Esophagus muscularis mucosa (tissue), 4 donors: ENCODE data around the gene CDX1. TPM values are rescaled to one million over a fixed set of nuclear protein-coding genes. Genes with fewer than 3 reads are reported as not detected.
A peak's percentile ranks its signal among the peaks of the same experiment; 100 is the strongest.

Source experiments
- DNase-seq: peaks from one replicate; pipeline ENCODE4 v3.0.0-alpha.2; 2017; ENCODE audit errors: extremely low spot score
- H3K27ac ChIP-seq, 4 donors: fragments of 200-600 bp; sonication (generic); replicated peaks in 1 of 4; 1 replicate in 3 of 4; 2 replicates in 1 of 4; pipeline ENCODE4 v1.5.1; 2016 to 2019; ENCODE audit warnings: mild to moderate bottlenecking in 1 of 4
- H3K27me3 ChIP-seq, 4 donors: fragments of 200-600 bp; sonication (generic); one replicate each; pipeline versions ENCODE4 v1.5.1 to v1.6.0; 2016 to 2019
- H3K36me3 ChIP-seq, 4 donors: fragments of 200-600 bp; sonication (generic); one replicate each; pipeline ENCODE4 v1.5.1; 2016 to 2019
- H3K4me1 ChIP-seq, 4 donors: fragments of 200-600 bp; sonication (generic); one replicate each; pipeline ENCODE4 v1.5.1; 2016 to 2019
- H3K4me3 ChIP-seq, 4 donors: fragments of 200-600 bp; sonication (generic); 1 replicate in 2 of 4; 2 replicates in 2 of 4; pipeline ENCODE4 v1.5.1; 2016 to 2019; ENCODE audit warnings: mild to moderate bottlenecking in 4 of 4, moderate library complexity in 1 of 4
- H3K9me3 ChIP-seq, 4 donors: fragments of 200-600 bp; sonication (generic); 1 replicate in 3 of 4; 2 replicates in 1 of 4; pipeline ENCODE4 v1.5.1; 2016 to 2019
- EP300 ChIP-seq: sonication (generic); formaldehyde crosslinking; IDR thresholded peaks from one replicate; pipeline ENCODE4 v1.6.1; 2017; ENCODE audit warnings: antibody characterized with exemption
- POLR2A ChIP-seq: fragments of 450-650 bp; IDR thresholded peaks from one replicate; pipeline ENCODE4 v1.6.1; 2017; ENCODE audit warnings: antibody characterized with exemption, moderate library complexity, mild to moderate bottlenecking, low read depth
- POLR2AphosphoS5 ChIP-seq, 2 donors: sonication (generic); formaldehyde crosslinking; IDR thresholded peaks; one replicate each; pipeline ENCODE4 v1.6.1; 2017; ENCODE audit warnings: antibody characterized with exemption in 2 of 2
- WGBS: methylation state at CpG from one replicate; pipeline ENCODE4 v1.1.5; 2018; 5-methylcytosine and 5-hydroxymethylcytosine counted together
- intact Hi-C: fragments of 100-400 bp; cut with DNase I; formaldehyde crosslinking; loops from one replicate; pipeline ENCODE4 v1.15.1; 2023
- total RNA-seq, 4 donors: library from RNA; depleted of rRNA; stranded (reverse); fragments of >200 nt; gene quantifications; one replicate each; pipeline versions ENCODE4 v1.1.0 to v1.2.1, GENCODE V29; 2016
- TF ChIP-seq, protein P1 (sequence below), 3 experiments: fragments of 200-600 bp in 2 of 3; fragments of 450-650 bp in 1 of 3; sonication (generic) in 2 of 3; IDR thresholded peaks; one replicate each; pipeline ENCODE4 v1.5.1; 2017 to 2019; ENCODE audit warnings: antibody characterized with exemption in 3 of 3, mild to moderate bottlenecking in 2 of 3, moderate library complexity in 1 of 3

The CDX1 gene
- total RNA-seq, 4 donors from 2014 or later: 0.23 TPM; not detected in 3

- H3K9me3 ChIP-seq: no peaks in the 10 kb centered on the region
- TF ChIP-seq EP300 (no peak), POLR2AphosphoS5 (IDR thresholded peaks at IDR 0.05) (peak in 1 of 2 donors; percentile 71)
- TF ChIP-seq, protein P1, sequence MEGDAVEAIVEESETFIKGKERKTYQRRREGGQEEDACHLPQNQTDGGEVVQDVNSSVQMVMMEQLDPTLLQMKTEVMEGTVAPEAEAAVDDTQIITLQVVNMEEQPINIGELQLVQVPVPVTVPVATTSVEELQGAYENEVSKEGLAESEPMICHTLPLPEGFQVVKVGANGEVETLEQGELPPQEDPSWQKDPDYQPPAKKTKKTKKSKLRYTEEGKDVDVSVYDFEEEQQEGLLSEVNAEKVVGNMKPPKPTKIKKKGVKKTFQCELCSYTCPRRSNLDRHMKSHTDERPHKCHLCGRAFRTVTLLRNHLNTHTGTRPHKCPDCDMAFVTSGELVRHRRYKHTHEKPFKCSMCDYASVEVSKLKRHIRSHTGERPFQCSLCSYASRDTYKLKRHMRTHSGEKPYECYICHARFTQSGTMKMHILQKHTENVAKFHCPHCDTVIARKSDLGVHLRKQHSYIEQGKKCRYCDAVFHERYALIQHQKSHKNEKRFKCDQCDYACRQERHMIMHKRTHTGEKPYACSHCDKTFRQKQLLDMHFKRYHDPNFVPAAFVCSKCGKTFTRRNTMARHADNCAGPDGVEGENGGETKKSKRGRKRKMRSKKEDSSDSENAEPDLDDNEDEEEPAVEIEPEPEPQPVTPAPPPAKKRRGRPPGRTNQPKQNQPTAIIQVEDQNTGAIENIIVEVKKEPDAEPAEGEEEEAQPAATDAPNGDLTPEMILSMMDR (IDR thresholded peaks at IDR 0.05): peak in 1 of 3 experiments; percentile 13
- H3K36me3 ChIP-seq: peaks cover 0 to 12% (median 2%) of the 10 kb centered on the region in 4 donors
- peak overlapping the region; percentile 60 to 67 (median 62) for H3K4me3 ChIP-seq
- 41% methylated on average over 9 of the region's 9 CpGs for WGBS
- no peak for DNase-seq
- peak overlapping the region; percentile 85 to 90 (median 88) for H3K27ac ChIP-seq
- H3K4me1 ChIP-seq: peaks cover 19 to 96% (median 94%) of the 10 kb centered on the region in 4 donors
- no peaks in the 10 kb centered on the region for H3K27me3 ChIP-seq
- intact Hi-C loops: no loop called here
These were observed 12.5 kb upstream of the CDX1 start for GRCh38 chr5:150153957-150154617.

GRCh38 chr5:150154618-150155128, 11.9 kb upstream of the CDX1 start:
- WGBS: 26% methylated on average over 5 of the region's 7 CpGs
- Histone ChIP-seq H3K27ac (peak overlapping the region; percentile 85 to 90 (median 88)), H3K27me3 (no peaks in the 10 kb centered on the region), H3K9me3 (no peaks in the 10 kb centered on the region), H3K4me1 (peaks cover 19 to 93% (median 92%) of the 10 kb centered on the region in 4 donors), H3K36me3 (peaks cover 0 to 12% (median 2%) of the 10 kb centered on the region in 4 donors), H3K4me3 (peak overlapping the region; percentile 60 to 67 (median 62))
- no peak for DNase-seq
- intact Hi-C loops: no loop called here
- TF ChIP-seq, protein P1 (IDR thresholded peaks at IDR 0.05): no peak
- TF ChIP-seq POLR2AphosphoS5 (IDR thresholded peaks at IDR 0.05) (no peak), POLR2A (no peak)

- WGBS: 4% methylated on average over 6 of the region's 17 CpGs
- Histone ChIP-seq H3K27ac (peak within 1 kb of the TSS; percentile 85 to 90 (median 88)), H3K36me3 (peaks cover 0 to 12% (median 2%) of the 10 kb centered on the region in 4 donors), H3K27me3 (no peaks in the 10 kb centered on the region), H3K9me3 (no peaks in the 10 kb centered on the region), H3K4me1 (peaks cover 24 to 93% (median 87%) of the 10 kb centered on the region in 4 donors), H3K4me3 (peak within 1 kb of the TSS; percentile 60 to 67 (median 62))
- intact Hi-C loops: no loop called here
- DNase-seq: peak; percentile 97
- TF ChIP-seq POLR2A: peak; percentile 24
- no peak for TF ChIP-seq EP300
- TF ChIP-seq POLR2AphosphoS5 (IDR thresholded peaks at IDR 0.05): peak; percentile 81 to 93
These were observed 11.1 kb upstream of the CDX1 start, which contains the start of gene PDGFRB for GRCh38 chr5:150155258-150156026. TSS of gene PDGFRB (minus strand) at chr5:150155845. CDS start at chr5:150137047, 18,798 bp downstream.

DNA sequence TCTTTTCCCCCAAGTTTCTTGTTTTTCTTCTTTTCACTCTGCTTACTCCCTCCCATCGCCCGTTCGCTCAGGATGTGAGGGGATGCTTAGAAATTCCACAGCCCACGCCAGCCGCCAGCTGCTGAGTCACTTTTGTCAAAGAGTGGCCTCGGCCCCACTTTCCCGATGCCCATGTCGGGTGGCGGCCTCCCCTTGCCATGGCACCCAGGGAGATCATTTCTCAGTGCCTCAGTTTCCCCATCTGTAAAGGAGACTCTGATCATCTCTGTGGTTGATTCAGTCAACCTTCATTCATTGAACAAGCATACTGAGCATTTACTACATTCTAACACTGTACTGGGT, 10.6 kb upstream of the CDX1 start:
- TF ChIP-seq POLR2AphosphoS5 (IDR thresholded peaks at IDR 0.05) (no peak), EP300 (no peak), POLR2A (no peak)
- TF ChIP-seq, protein P1 (IDR thresholded peaks at IDR 0.05): no peak
- 2% methylated on average over 9 of the region's 9 CpGs for WGBS
- no peak for DNase-seq
- Histone ChIP-seq H3K4me3 (peak overlapping the region; percentile 60 to 67 (median 62)), H3K36me3 (peaks cover 0 to 12% (median 2%) of the 10 kb centered on the region in 4 donors), H3K4me1 (peaks cover 24 to 88% (median 81%) of the 10 kb centered on the region in 4 donors), H3K27me3 (no peaks in the 10 kb centered on the region), H3K9me3 (no peaks in the 10 kb centered on the region), H3K27ac (peak overlapping the region; percentile 85 to 90 (median 88))
- intact Hi-C loops: no loop called here

GRCh38 chr5:150156540-150156939, 10.0 kb upstream of the CDX1 start:
- H3K9me3 ChIP-seq: no peaks in the 10 kb centered on the region
- peak overlapping the region; percentile 85 to 90 (median 88) for H3K27ac ChIP-seq
- H3K36me3 ChIP-seq: peaks cover 0 to 9% (median 2%) of the 10 kb centered on the region in 4 donors
- no peak for DNase-seq
- 84% methylated on average over 4 of the region's 4 CpGs for WGBS
- intact Hi-C loops: no loop called here
- no peak for TF ChIP-seq EP300
- TF ChIP-seq, protein P1 (IDR thresholded peaks at IDR 0.05): no peak
- TF ChIP-seq POLR2A: no peak
- H3K4me3 ChIP-seq: peak overlapping the region in 3 of 4 donors; percentile 60 to 63 (median 61)
- H3K27me3 ChIP-seq: no peaks in the 10 kb centered on the region
- peaks cover 27 to 86% (median 79%) of the 10 kb centered on the region in 4 donors for H3K4me1 ChIP-seq
